GM19395 (cell line): ENCODE data around the gene LRRC74B.

Source experiments
- ATAC-seq: cut with Tn5 transposase; IDR thresholded peaks from one replicate; pipeline ENCODE4 v1.9.1; 2021; ENCODE audit warnings: mild to moderate bottlenecking, moderate library complexity; ENCODE audit not compliant: unreplicated experiment

Gene LRRC74B

DNA sequence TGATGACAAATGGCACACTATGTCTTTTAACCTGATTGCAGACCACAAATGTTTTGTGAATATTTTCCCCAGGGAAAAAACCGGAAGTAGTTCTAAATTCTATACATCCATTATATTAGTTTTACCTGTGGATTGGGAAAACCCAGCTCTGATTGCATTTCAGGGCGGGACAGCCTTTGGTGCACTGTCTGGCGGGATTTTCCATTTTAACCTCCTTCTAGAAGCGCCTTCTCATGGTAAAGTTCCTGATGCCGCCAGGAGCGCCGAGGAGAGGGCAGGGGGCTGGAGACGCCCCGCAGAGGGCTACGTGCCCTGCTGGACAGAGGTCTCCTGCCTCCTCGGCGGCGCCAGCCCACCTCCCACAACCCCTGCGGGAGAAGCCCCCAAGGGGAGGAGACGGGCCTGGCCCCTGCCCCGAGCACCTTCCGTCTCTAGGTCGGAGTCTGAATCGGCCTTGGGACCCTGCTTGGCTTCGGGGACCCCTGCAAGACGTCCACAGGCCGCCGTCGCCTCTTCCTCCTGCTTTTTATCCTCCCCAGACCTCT, 32.0 kb upstream of the LRRC74B start:
- ATAC-seq, result no peak

DNA sequence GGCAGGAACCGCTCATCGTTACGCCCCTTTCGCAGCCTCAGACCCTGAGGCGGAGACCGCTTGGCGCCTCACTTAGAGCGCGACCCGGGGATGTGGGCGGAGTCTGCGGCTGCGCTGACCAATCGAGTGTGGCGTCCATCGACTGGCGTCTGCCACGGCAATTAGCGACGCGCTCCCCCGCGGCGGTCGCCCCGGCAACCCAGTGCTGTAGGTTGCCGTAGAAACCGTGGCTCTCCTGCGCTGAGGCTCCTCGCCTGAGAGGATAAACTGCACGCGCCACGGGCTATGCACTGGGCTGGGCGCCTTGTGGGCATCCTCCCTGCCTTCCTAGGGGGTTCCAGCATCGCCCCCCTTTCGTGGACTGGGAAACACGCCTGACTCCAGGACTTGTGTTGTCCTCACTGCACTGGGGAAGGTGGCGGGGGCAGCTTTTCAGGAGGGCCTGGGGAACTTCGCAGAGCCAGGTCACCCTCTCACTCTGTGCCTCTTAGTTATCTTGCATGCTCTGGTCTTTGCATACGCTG, 31.5 kb upstream of the LRRC74B start:
- peak; percentile 80 for ATAC-seq

- no peak for ATAC-seq
Observed at GRCh38 chr22:21014726-21015465, 30.9 kb upstream of the LRRC74B start, which contains the start of gene P2RX6. P2RX6 (plus strand) TSS chr22:21015165; CDS start chr22:21015175, 10 bp downstream.

DNA sequence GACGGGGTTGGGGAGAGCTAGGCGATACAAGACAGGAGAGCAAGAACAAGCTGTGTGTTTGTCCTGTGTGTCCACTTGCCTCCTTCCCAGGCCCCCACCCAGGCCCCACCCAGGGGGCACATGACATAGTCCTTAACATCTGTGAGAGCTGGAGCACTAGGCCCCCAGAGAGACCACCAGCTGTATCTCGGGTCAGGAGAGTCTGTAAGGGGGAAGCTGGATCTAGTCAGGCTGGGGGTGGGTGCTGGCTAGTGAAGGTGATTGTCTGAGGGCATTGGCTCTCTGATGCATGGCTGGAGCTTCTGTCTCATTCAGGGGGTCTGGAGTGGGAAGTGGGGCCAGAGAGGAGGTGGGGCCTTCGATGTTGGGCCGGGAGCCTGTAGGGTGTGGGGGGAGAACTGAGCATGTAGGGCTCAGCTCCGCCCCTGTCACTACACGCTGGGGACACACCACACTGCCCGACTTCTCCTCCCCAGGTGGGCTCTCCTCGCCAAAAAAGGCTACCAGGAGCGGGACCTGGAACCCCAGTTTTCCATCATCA, 30.2 kb upstream of the LRRC74B start:
- no peak for ATAC-seq

- no peak for ATAC-seq
Observed at GRCh38 chr22:21016644-21017420, 28.9 kb upstream of the LRRC74B start.

DNA sequence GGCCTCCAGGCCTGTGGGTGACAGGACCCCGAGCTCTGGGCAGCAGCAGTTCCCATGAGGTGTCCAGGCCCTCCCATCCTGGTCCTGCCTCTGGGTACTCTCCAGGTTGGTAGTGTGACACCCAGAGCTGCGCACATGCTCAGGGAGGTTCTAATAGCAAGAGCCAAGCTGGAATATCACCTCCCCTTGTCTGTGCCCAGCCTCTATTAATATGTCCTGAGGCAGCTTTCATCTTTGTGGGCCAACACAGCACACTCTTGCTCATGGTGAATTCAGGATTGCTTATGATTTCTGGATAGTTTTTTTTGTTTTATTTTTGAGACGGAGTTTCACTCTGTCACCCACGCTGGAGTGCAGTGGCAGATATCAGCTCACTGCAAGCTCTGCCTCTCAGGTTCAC, 27.4 kb upstream of the LRRC74B start:
- ATAC-seq, result no peak

DNA sequence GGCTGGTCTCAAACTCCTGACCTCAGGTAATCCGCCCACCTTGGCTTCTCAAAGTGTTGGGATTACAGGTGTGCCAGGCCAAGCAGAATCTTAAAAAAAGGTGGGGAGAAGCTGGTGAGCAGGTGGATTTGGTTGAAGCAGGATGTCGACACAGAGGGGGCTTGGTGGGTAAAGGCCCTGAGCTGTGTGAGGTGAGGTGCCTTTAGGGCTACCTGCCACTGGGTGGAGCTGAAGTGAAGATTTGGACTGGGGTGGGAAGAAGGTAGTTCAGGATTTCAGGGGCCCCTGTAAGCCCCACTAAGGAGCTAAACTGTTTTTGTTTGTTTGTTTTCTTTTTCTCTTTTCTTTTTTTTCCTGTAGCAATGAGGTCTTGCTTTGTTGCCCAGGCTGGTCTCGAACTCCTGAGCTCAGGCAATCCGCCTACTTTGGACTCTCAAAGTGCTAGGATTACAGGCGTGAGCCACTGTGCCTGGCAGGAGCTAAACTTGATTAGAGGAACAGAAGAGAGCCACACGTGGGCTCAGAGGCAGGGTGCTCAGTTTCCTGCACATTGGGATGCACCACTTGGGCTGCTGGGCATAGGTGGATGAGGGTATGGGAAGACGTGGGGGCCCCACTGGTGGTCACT, 24.8 kb upstream of the LRRC74B start:
- ATAC-seq, result no peak

DNA sequence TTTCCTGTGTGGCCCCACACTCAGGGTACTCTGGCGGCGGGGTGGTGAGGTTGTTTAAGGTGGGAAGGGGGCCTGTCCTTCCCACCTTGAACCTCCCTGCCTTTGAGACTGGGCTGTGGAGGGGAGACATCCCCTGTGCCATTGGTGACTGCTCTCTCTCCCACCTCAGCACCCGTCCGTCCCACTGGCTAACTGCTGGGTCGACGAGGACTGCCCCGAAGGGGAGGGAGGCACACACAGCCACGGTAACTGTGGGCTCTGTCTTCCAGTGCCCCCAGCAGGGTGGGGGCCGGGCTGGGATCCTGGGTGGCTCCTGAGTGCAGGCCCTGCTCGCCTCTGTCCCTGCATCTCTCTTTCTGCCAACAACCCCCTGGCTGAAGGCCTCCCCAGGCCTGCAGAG, 23.2 kb upstream of the LRRC74B start:
- ATAC-seq, result no peak

DNA sequence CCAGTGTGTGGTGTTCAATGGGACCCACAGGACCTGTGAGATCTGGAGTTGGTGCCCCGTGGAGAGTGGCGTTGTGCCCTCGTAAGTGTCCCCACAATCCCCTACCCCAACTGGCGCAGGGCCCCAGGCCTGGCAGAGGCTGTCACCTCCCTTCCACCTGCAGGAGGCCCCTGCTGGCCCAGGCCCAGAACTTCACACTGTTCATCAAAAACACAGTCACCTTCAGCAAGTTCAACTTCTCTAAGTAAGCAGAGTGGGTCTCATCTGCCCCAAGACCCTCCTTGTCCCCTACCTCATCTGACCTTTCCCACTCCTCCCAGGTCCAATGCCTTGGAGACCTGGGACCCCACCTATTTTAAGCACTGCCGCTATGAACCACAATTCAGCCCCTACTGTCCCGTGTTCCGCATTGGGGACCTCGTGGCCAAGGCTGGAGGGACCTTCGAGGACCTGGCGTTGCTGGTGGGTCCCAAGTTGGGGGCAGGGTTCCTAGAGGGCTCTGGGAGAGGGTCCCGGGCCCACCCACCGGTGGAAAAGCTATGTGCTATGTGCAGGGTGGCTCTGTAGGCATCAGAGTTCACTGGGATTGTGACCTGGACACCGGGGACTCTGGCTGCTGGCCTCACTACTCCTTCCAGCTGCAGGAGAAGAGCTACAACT, 22.7 kb upstream of the LRRC74B start:
- ATAC-seq, result no peak

GRCh38 chr22:21025266-21025665, 20.5 kb upstream of the LRRC74B start:
- ATAC-seq, result no peak

- no peak for ATAC-seq
Observed at GRCh38 chr22:21025763-21026755, 19.7 kb upstream of the LRRC74B start.

DNA sequence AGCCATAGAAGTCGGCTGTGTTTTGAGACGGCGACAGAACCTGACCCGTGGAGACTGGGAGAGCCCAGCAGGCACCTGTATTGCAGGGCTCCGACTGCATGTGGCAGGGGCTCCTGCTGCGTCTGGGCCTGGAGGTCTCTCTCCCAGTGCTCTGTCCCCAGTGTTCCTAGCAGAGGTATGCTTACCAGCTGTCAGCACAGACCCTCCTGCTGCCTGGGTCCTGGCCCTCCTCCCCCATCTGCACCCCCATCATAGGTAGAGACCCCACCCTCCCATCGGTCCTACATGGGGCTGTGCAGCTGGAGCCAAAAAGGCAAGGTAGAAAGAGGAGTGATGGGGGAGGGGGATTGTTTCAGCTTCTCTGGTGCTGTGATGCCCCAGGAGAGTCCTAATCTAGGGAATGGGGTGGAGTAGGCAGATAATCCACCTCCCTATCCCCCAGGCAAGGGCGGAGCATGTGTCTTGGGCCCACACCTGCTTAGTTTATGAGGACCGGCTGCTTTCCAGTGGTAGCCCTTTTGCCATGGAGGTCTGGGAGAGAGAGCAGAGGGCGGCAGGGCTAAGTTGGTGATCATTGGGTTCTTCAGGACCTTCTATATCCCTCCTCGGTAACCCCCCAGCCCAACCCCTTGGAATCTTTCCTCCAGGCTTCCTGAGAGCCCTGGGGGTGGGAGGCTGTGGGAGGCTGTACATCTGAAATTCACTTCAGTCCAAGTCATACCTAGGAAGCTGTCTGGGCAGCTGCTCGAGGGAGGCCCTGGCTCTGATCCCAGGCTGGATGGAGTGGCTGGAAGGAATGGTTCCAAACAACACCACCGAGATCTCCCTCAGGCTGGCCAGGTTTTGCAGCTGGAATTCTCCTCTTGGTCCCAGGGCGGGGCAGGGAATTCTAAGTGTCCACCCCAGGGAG, 18.7 kb upstream of the LRRC74B start:
- ATAC-seq, result no peak

DNA sequence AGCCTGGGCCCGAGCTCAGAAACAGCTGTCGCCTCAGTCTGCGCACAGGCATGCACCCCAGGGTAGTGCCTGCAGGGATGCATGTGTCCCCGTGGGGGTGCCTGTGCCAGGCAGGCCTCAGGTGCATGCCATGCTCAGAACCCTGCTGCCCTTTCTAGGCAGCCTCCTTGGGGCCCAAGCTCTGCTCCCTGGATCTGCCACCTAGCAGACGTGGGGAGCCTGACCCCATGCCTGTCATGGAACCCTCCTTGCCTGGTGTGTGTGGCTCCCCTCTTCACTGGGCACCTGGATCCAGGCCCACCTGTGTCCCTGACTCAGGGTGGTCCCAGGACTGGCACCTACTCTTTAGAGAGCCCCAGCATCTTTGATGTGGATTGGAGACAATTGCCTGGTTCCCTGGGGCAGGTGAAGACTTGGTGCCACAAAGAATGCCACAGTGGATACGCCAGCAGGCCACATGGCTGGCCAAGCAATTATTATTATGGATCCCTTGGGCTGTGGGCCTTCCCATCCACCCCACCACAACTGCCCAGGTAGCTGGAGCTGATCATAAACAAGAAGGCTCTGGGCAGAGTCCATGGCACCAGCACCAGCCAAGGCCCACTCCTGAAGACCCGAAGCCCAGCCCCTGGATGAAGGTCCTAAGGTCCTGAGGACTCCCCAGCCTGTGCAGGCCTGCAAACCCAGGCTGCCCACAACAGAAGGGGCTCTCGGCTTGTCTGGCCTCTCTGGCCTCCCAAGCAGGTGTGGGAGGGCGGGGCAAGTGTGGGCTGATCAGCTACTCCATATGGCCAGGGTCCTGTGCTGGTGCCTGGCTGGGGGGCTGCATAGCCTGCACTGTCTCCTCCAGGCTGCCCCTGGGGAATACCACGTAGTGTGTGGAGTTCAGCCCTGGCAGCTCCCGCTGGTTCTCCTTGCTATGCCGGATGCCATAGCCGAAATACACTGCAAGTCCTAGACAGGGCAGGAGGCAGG, 17.2 kb upstream of the LRRC74B start:
- no peak for ATAC-seq

- ATAC-seq, result no peak
Observed at GRCh38 chr22:21029486-21030025, 16.2 kb upstream of the LRRC74B start.

- no peak for ATAC-seq
Observed at GRCh38 chr22:21030032-21030431, 15.7 kb upstream of the LRRC74B start.

DNA sequence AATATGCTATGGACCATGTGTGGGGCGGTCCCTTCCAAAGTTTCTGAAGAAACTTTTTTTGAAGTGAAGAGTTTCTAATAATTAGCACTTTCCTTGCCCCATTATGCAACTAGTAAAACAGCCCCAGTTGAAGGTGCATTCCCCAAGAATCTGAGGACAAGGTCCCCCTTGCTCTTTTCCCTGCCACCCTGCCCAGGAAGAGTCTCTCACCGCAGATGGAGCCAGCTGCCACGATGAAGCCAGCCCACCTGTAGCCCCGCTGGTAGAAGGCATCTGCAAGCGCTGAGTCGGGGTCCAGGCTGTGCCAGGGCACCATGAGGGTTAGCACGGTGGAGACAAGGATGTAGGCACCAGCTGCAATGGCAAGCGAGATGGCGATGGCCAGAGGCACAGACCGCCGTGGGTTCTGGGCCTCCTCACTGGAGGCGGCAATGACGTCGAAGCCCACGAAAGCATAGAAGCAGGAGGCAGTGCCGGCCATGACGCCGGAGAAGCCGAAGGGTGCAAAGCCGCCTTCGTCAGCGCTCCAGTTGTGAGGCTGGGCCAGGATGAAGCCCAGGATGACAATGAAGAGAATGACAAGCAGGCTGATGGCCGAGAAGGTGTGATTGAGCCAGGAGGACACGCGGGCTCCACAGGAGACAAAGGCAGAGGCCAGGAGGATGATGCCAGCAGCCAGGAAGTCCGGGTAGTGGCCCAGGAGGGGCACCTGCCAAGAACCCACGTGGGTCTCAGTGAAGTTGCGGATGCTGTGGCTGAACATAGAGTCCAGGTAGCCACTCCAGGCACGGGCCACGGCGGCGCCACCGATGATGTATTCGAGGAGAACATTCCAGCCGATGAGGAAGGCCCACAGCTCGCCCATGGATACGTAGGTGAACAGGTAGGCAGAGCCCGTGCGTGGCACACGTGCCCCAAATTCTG, 14.9 kb upstream of the LRRC74B start:
- no peak for ATAC-seq
